GM12801 (cell line): ENCODE results near the gene ATP2A3.

ENCODE experiments used
- CTCF ChIP-seq: IDR thresholded peaks from one replicate; pipeline ENCODE4 v1.5.1; 2011; ENCODE audit warnings: control low read depth; ENCODE audit not compliant: insufficient read length; ENCODE audit errors: extremely low read depth

The ATP2A3 gene

GRCh38 chr17:3961564-3962047, 2.6 kb downstream of the ATP2A3 start:
- no peak for TF ChIP-seq CTCF

GRCh38 chr17:3960764-3961163, 3.5 kb downstream of the ATP2A3 start:
- no peak for TF ChIP-seq CTCF

- TF ChIP-seq CTCF, result no peak
These were observed 4.2 kb downstream of the ATP2A3 start for GRCh38 chr17:3959921-3960601.

GRCh38 chr17:3959295-3959899, 4.8 kb downstream of the ATP2A3 start:
- no peak for TF ChIP-seq CTCF

GRCh38 chr17:3957735-3958599, 6.3 kb downstream of the ATP2A3 start:
- TF ChIP-seq CTCF, result no peak

GRCh38 chr17:3956983-3957382, 7.3 kb downstream of the ATP2A3 start:
- TF ChIP-seq CTCF, result no peak

- no peak for TF ChIP-seq CTCF
These were observed 7.8 kb downstream of the ATP2A3 start for GRCh38 chr17:3956327-3956957.
